DND-41 (cell line): ENCODE measurements around the gene TLCD4.

Experiments
- CTCF ChIP-seq: IDR thresholded peaks from 2 replicates; pipeline ENCODE4 v1.5.1; 2012; ENCODE audit warnings: borderline replicate concordance, low read length, moderate library complexity, mild to moderate bottlenecking; ENCODE audit not compliant: poor library complexity, severe bottlenecking; ENCODE audit errors: extremely low read depth
- EZH2 ChIP-seq: IDR thresholded peaks from 3 replicates; pipeline ENCODE4 v1.6.1; 2012; ENCODE audit warnings: borderline replicate concordance, low read depth, mild to moderate bottlenecking, moderate library complexity, low read length, inconsistent platforms; ENCODE audit not compliant: severe bottlenecking

- TF ChIP-seq CTCF (no peak), EZH2 (no peak)
Measured at GRCh38 chr1:95113684-95114083, 3.5 kb upstream of the TLCD4 start.
